HepG2 (cell line): ENCODE results near the gene PLXNB2. TPM values are rescaled to one million over a fixed set of nuclear protein-coding genes. Genes with fewer than 3 reads are reported as not detected.

Experiments used
- ATAC-seq: fragments of 200-7000 bp; cut with Tn5 transposase; 3 replicates; pipeline ENCODE4 v1.9.1; 2020; ENCODE audit warnings: mild to moderate bottlenecking, moderate library complexity
- BruUV-seq: library from RNA; stranded (reverse); fragments of 400-500 nt; replicated peaks from 2 replicates; lab custom pipeline; 2021; lab: Mats Ljungman, UMichigan
- CTCF ChIA-PET: fragments of 300-600 bp; formaldehyde crosslinking; extraction: SDS; loops from one replicate; lab custom pipeline; 2021; ENCODE audit warnings: low total read pairs, inconsistent platforms, low intra/inter-chr PET ratio; lab: Yijun Ruan, JAX
- POLR2A ChIA-PET: fragments of 350-600 bp; sonication (Branson Sonifier 250); formaldehyde crosslinking; loops from one replicate; lab custom pipeline; 2020; ENCODE audit warnings: antibody characterized with exemption, inconsistent platforms; lab: Yijun Ruan, JAX
- DNase-seq: peaks from one replicate; pipeline ENCODE4 v3.0.0-alpha.2; 2015; ENCODE audit warnings: low spot score
- FAIRE-seq: peaks from 3 replicates; lab custom pipeline; 2011; peaks lifted over from hg19 to GRCh38; lab: Jason Lieb, UNC
- H2AFZ ChIP-seq: one replicate; pipeline ENCODE4 v1.6.1; 2011; ENCODE audit warnings: low read length, inconsistent platforms
- H3K27ac ChIP-seq: fragments of 300-600 bp; 3 replicates; pipeline ENCODE4 v1.8.0; 2011; ENCODE audit warnings: mixed run types, mild to moderate bottlenecking, mixed read lengths, low read length, inconsistent platforms; ENCODE audit not compliant: insufficient read depth; ENCODE audit errors: extremely low read length
- H3K27me3 ChIP-seq, 2 experiments: fragments of 200-600 bp in 1 of 2; 2 replicates in 1 of 2; 3 replicates in 1 of 2; pipeline versions ENCODE4 v1.6.0 to v1.8.0; 2011; ENCODE audit warnings: low read length in 2 of 2, mild to moderate bottlenecking in 2 of 2, moderate library complexity in 2 of 2, inconsistent platforms in 1 of 2; ENCODE audit not compliant: insufficient read depth in 2 of 2, control insufficient read depth in 1 of 2
- H3K36me3 ChIP-seq, 2 experiments: fragments of 200-600 bp in 1 of 2; replicated peaks in 1 of 2; 2 replicates in 1 of 2; 3 replicates in 1 of 2; pipeline versions ENCODE4 v1.5.1 to v1.8.0; 2011; ENCODE audit warnings: low read length in 2 of 2, inconsistent platforms in 1 of 2; ENCODE audit not compliant: insufficient read depth in 2 of 2, control insufficient read depth in 1 of 2
- H3K4me1 ChIP-seq: 2 replicates; pipeline ENCODE4 v1.5.1; 2012; ENCODE audit warnings: low read length, inconsistent platforms; ENCODE audit not compliant: insufficient read depth
- H3K4me2 ChIP-seq: 2 replicates; pipeline ENCODE4 v1.6.0; 2011; ENCODE audit warnings: low read depth, low read length, inconsistent platforms
- H3K4me3 ChIP-seq, 3 experiments: fragments of 200-600 bp in 1 of 3; sonication (generic), shearing (Covaris generic) in 1 of 3; replicated peaks in 1 of 3; 2 replicates each; pipeline ENCODE4 v1.5.1; 2011 to 2016; ENCODE audit warnings: low read length in 3 of 3, inconsistent platforms in 2 of 3, low read depth in 2 of 3, mild to moderate bottlenecking in 2 of 3, control low read depth in 1 of 3, mixed read lengths in 1 of 3; ENCODE audit not compliant: insufficient read depth in 1 of 3
- H3K79me2 ChIP-seq: one replicate; pipeline ENCODE4 v1.6.1; 2011; ENCODE audit warnings: low read length, inconsistent platforms; ENCODE audit not compliant: insufficient read depth
- H3K9ac ChIP-seq: 2 replicates; pipeline ENCODE4 v1.6.0; 2011; ENCODE audit warnings: mild to moderate bottlenecking, low read depth, low read length, inconsistent platforms; ENCODE audit not compliant: insufficient read depth
- H3K9me3 ChIP-seq: 2 replicates; pipeline ENCODE4 v1.5.1; 2012; ENCODE audit warnings: mild to moderate bottlenecking, low read length
- H4K20me1 ChIP-seq: 2 replicates; pipeline ENCODE4 v1.6.0; 2011; ENCODE audit warnings: inconsistent platforms, mild to moderate bottlenecking, low read length, moderate library complexity; ENCODE audit not compliant: insufficient read depth
- BCL6 ChIP-seq: IDR thresholded peaks from 2 replicates; pipeline ENCODE4 v1.6.1; 2016; ENCODE audit warnings: missing genetic modification reagents, missing compliant biosample characterization
- KDM5B ChIP-seq: sonication (generic); formaldehyde crosslinking; IDR thresholded peaks from 2 replicates; pipeline ENCODE4 v1.4.0; 2020; ENCODE audit warnings: missing genetic modification reagents, mild to moderate bottlenecking, borderline replicate concordance
- NFE2 ChIP-seq: sonication (generic); formaldehyde crosslinking; IDR thresholded peaks from 2 replicates; pipeline ENCODE4 v1.4.0; 2020; ENCODE audit warnings: missing genetic modification reagents
- RFX5 ChIP-seq: IDR thresholded peaks from 2 replicates; pipeline ENCODE4 v1.6.1; 2011; ENCODE audit warnings: low read depth, low read length, improper control_type of control experiment
- RNF2 ChIP-seq: fragments of 450-650 bp; conservative IDR thresholded peaks from 2 replicates; pipeline ENCODE4 v1.6.1; 2016; ENCODE audit warnings: low read depth
- ZFP62 ChIP-seq: sonication (generic); formaldehyde crosslinking; IDR thresholded peaks from 2 replicates; pipeline ENCODE4 v1.4.0; 2020; ENCODE audit warnings: missing genetic modification reagents
- ZNF101 ChIP-seq: sonication (generic); formaldehyde crosslinking; IDR thresholded peaks from 2 replicates; pipeline ENCODE4 v1.4.0; 2020; ENCODE audit warnings: mild to moderate bottlenecking, low read depth, missing genetic modification reagents, borderline replicate concordance
- ZNF224 ChIP-seq: sonication (generic); formaldehyde crosslinking; IDR thresholded peaks from 2 replicates; pipeline ENCODE4 v1.5.0; 2020; ENCODE audit warnings: mild to moderate bottlenecking, missing genetic modification reagents
- ZNF235 ChIP-seq: sonication (generic); formaldehyde crosslinking; IDR thresholded peaks from 2 replicates; pipeline ENCODE4 v1.8.1; 2023; ENCODE audit warnings: mild to moderate bottlenecking, missing genetic modification reagents, borderline replicate concordance
- ZNF775 ChIP-seq: sonication (generic); formaldehyde crosslinking; IDR thresholded peaks from 2 replicates; pipeline ENCODE4 v1.4.0; 2020; ENCODE audit warnings: missing genetic modification reagents, mild to moderate bottlenecking, moderate library complexity, borderline replicate concordance
- ZSCAN25 ChIP-seq: sonication (generic); formaldehyde crosslinking; IDR thresholded peaks from 2 replicates; pipeline ENCODE4 v1.8.0; 2022; ENCODE audit warnings: mild to moderate bottlenecking, missing genetic modification reagents
- WGBS: methylation state at CpG from one replicate; pipeline ENCODE4 v1.1.6; 2017; ENCODE audit warnings: low lambda C conversion rate; 5-methylcytosine and 5-hydroxymethylcytosine counted together
- in situ Hi-C: cut with HindIII; loops from 2 replicates; pipeline ENCODE4 v1.10.0; 2017; ENCODE audit warnings: low pct_unique_long_range_greater_than_20kb; ENCODE audit not compliant: extremely low pct_ligation_motif_present
- intact Hi-C: fragments of 100-400 bp; cut with micrococcal nuclease; formaldehyde crosslinking; loops from one replicate; pipeline ENCODE4 v1.10.0; 2022; ENCODE audit not compliant: unreplicated experiment
- polyA plus RNA-seq, 8 experiments: library from polyadenylated mRNA; depleted of rRNA in 3 of 8; stranded (reverse) in 7 of 8; unstranded in 1 of 8; fragments of >200 nt; fragmentation: Illumina TruSeq in 4 of 8; extraction: Trizol in 4 of 8; gene quantifications; 2 replicates each; pipeline versions ENCODE4 v1.2.1 to v1.2.3, GENCODE V29; 2011 to 2016; ENCODE audit warnings: low read depth in 4 of 8, missing spikeins in 1 of 8, mixed read lengths in 1 of 8; ENCODE audit not compliant: insufficient read depth in 1 of 8
- total RNA-seq, 5 experiments: library from RNA; depleted of rRNA; stranded (reverse); fragments of >200 nt; fragmentation: Illumina TruSeq; extraction: Trizol; gene quantifications; 2 replicates each; pipeline ENCODE4 v1.2.3, GENCODE V29; 2016; ENCODE audit warnings: low read depth in 1 of 5
- TF ChIP-seq, protein P1 (sequence below): sonication (generic); formaldehyde crosslinking; IDR thresholded peaks from 2 replicates; pipeline ENCODE4 v1.9.0; 2021; ENCODE audit warnings: missing genetic modification reagents, borderline replicate concordance
- TF ChIP-seq, protein P2 (sequence below): sonication (generic); formaldehyde crosslinking; IDR thresholded peaks from 2 replicates; pipeline ENCODE4 v1.8.0; 2022; ENCODE audit warnings: missing genetic modification reagents, mild to moderate bottlenecking, inconsistent platforms, borderline replicate concordance
- TF ChIP-seq, protein P3 (sequence below): sonication (generic); formaldehyde crosslinking; IDR thresholded peaks from 2 replicates; pipeline ENCODE4 v1.8.1; 2023; ENCODE audit warnings: mild to moderate bottlenecking, moderate library complexity, missing genetic modification reagents

Gene PLXNB2
- total and polyA plus RNA-seq, 2 of the 13 experiments (the other 11 are each of a cell fraction or from before 2014, with no cell fraction given): 32.6 to 68.9 TPM

DNA sequence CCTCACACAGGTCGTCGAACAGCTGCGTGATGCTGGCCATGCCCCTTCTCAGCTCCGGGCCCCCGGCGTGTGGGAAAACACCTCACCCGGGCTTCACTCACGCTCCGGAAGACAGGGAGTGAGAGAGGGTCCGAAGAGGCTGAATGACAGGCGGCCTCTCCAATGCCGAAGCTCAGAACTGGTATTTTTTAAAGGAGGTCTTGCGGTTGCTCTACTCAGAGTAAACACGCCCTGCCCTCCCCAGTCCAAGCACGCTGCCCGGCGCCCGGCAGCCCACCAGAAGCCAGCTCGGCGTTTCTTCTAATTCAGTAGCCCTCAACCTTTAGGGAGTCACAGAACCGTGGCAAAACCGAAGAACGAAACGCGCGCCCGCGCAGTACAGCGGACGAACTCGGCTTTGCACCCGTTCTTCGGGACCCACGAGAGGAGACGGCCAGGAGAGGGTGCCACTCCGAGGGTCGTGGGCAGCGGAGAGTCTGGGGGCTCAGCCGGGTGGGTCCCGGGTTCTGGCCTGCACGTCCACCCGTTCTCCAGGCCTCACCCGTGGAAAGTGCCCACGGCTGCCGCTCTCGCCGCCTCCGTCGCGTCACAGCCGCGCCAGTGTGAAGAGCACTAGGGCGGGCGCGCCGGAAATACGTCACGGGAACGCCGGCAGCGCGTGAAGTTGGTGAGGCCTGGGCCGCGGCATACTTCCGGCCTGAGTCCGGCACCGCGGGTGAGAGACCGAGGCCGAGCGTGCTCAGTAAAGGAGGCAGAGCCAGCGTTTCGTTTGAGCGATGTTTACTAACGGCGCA, 62.8 kb downstream of the PLXNB2 start, which contains the start of gene TUBGCP6 (continued):
- TF ChIP-seq ZNF235 (CRISPR knock-in tag): no peak
- no peak for TF ChIP-seq NFE2 (CRISPR knock-in tag)
- TF ChIP-seq, protein P1, sequence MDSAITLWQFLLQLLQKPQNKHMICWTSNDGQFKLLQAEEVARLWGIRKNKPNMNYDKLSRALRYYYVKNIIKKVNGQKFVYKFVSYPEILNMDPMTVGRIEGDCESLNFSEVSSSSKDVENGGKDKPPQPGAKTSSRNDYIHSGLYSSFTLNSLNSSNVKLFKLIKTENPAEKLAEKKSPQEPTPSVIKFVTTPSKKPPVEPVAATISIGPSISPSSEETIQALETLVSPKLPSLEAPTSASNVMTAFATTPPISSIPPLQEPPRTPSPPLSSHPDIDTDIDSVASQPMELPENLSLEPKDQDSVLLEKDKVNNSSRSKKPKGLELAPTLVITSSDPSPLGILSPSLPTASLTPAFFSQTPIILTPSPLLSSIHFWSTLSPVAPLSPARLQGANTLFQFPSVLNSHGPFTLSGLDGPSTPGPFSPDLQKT (CRISPR knock-in tag): no peak
- TF ChIP-seq BCL6 (CRISPR knock-in tag): no peak; the same call in 1 of the 2 replicates

DNA sequence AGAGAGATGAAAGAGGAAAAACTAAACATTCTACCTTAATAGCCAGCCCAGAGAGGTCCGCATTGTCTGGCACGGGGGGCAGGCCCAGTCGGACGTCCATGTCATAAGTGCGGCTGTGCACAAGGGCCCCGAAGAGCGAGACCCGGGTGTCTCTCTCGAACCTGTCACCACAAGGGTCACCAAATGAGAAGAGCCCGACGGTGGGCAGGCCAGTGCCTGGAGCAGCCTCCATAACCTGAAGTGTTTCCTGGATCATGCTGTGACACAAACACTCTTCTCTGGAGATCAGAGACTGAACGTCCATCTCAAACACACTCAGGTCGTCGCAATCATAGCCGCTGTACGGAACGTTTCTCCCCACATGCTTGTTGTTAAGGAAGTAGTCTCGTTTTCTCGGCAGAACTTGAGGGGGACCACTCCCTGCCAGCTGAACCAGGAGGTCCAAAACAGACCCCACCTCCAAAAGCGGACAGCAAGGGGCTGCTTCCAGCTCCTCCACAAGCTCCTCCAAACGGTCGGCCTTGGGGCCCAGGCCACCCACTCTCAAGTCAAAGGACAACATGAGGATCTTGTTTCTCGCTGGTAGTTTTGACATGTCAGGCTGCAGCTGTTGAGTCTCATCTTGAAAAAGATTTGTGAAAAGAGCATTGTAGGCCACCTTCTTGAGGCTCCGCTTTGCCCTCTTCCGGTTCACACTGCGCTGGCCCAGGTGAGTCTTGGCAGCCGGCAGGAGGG, 63.6 kb downstream of the PLXNB2 start:
- H3K9ac ChIP-seq: peak overlapping the region; percentile 85
- in situ Hi-C loops (no loop called here), intact Hi-C loops (loop anchor here (2.0 to 5.0 kb wide), 2 partner anchors 99 to 253 kb away; partner anchors contain the start of gene PPP6R2)
- BruUV-seq: no TSS peak
- ChIA-PET POLR2A (interaction anchor here (0.6 to 1.7 kb wide), 10 partner anchors 9 to 319 kb away, joined by 3 to 7 read pairs (median 4); partner anchors contain the start of genes LMF2, MAPK12, NCAPH2 and PPP6R2), CTCF (interaction anchor here (0.6 kb wide), 1 partner anchor 91 kb away, joined by 3 read pairs; no protein-coding TSS in a partner anchor)
- WGBS: 1% methylated on average over 17 of the region's 27 CpGs
- DNase-seq: no peak
- peaks cover 49% of the 10 kb centered on the region for H3K79me2 ChIP-seq
- no peak overlapping the region for H2AFZ ChIP-seq
- H3K4me3 ChIP-seq: peak overlapping the region; percentile 77 to 98 (median 89)
- peak overlapping the region; percentile 77 for H3K27ac ChIP-seq
- H3K4me1 ChIP-seq: peaks cover 30% of the 10 kb centered on the region
- peaks cover 12% of the 10 kb centered on the region for H4K20me1 ChIP-seq
- no peaks in the 10 kb centered on the region; a peak in 1 of 5 replicates for H3K27me3 ChIP-seq
- H3K9me3 ChIP-seq: no peaks in the 10 kb centered on the region
- FAIRE-seq: peak; percentile 36
- ATAC-seq: no peak
- peaks cover 6 to 22% of the 10 kb centered on the region in 2 experiments; a peak in 4 of 5 replicates for H3K36me3 ChIP-seq
- H3K4me2 ChIP-seq: peak overlapping the region; percentile 85
- 0 out of 2 replicates have a peak, but pooled peaks have one; percentile 24 for TF ChIP-seq KDM5B (CRISPR knock-in tag)
- no peak for TF ChIP-seq ZFP62 (CRISPR knock-in tag)
- no peak for TF ChIP-seq RFX5
- no peak for TF ChIP-seq RNF2
- TF ChIP-seq ZNF775 (CRISPR knock-in tag): no peak
- TF ChIP-seq ZNF224 (CRISPR knock-in tag): 0 out of 2 replicates have a peak, but pooled peaks have one; percentile 12
- TF ChIP-seq, protein P1 (CRISPR knock-in tag): no peak
- TF ChIP-seq, protein P2, sequence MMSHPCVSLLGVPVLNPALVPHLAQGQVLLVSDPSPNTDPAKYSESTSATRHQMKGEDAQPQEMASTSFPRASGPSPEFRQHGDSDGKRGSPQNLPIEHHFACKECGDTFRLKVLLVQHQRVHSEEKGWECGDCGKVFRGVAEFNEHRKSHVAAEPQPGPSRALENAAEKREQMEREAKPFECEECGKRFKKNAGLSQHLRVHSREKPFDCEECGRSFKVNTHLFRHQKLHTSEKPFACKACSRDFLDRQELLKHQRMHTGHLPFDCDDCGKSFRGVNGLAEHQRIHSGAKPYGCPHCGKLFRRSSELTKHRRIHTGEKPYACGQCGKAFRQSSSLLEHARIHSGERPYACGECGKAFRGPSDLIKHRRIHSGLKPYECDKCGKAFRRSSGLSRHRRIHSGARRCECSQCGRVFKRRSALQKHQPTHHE (CRISPR knock-in tag): no peak
- TF ChIP-seq, protein P3, sequence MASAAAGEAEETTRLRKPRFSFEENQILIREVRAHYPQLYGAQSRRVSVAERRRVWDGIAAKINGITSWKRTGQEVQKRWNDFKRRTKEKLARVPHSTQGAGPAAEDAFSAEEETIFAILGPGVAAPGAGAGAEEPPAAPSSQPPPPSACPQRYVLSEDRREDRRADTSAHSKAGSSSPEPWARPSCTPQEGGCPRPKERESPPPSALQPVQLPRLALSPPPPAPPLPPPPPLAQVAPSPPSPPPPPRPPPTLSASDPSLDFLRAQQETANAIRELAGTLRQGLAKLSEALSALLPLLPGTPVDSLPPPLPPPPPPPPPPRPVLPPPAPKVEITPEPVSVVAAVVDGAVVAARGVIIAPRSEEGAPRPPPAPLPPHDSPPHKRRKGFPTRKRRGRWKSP (CRISPR knock-in tag): no peak
- no peak for TF ChIP-seq ZNF101
- no peak for TF ChIP-seq ZSCAN25 (CRISPR knock-in tag)
